ENCODE results near the gene C16orf78. TPM values are rescaled to one million over a fixed set of nuclear protein-coding genes. Genes with fewer than 3 reads are reported as not detected.

The C16orf78 gene
- total RNA-seq, 1 donor from 2014 or later, result not detected

- no peak for TF ChIP-seq CTCF (IDR thresholded peaks at IDR 0.05)
- H3K27me3 Mint-ChIP-seq (ENCODE audit: low read depth), result peaks cover 2% of the 10 kb centered on the region
- no peaks in the 10 kb centered on the region for H3K4me1 Mint-ChIP-seq (ENCODE audit: low read depth)
- no peak overlapping the region for H3K4me3 Mint-ChIP-seq (ENCODE audit: unreplicated experiment)
- no peaks in the 10 kb centered on the region for H3K9me3 Mint-ChIP-seq (ENCODE audit: low read depth)
- no peaks in the 10 kb centered on the region for H3K36me3 Mint-ChIP-seq (ENCODE audit: low read depth)
- no peak overlapping the region for H3K27ac Mint-ChIP-seq (ENCODE audit: unreplicated experiment)
- DNase-seq (ENCODE audit: low spot score), result no peak
These were observed 3.7 kb downstream of the C16orf78 start for GRCh38 chr16:49377196-49377755.

- no peak for TF ChIP-seq CTCF (IDR thresholded peaks at IDR 0.05)
- H3K4me3 Mint-ChIP-seq (ENCODE audit: unreplicated experiment), result no peak overlapping the region
- no peak for DNase-seq (ENCODE audit: low spot score)
- H3K4me1 Mint-ChIP-seq (ENCODE audit: low read depth), result no peaks in the 10 kb centered on the region
- H3K27me3 Mint-ChIP-seq (ENCODE audit: low read depth), result peaks cover 2% of the 10 kb centered on the region
- no peaks in the 10 kb centered on the region for H3K36me3 Mint-ChIP-seq (ENCODE audit: low read depth)
- no peak overlapping the region for H3K27ac Mint-ChIP-seq (ENCODE audit: unreplicated experiment)
- peaks cover 3% of the 10 kb centered on the region for H3K9me3 Mint-ChIP-seq (ENCODE audit: low read depth)
These were observed 4.6 kb downstream of the C16orf78 start for GRCh38 chr16:49378238-49378637.

- no peak for TF ChIP-seq CTCF (IDR thresholded peaks at IDR 0.05)
- no peak for DNase-seq (ENCODE audit: low spot score)
- Mint-ChIP-seq H3K27ac (ENCODE audit: unreplicated experiment) (no peak overlapping the region), H3K4me1 (ENCODE audit: low read depth) (no peaks in the 10 kb centered on the region), H3K36me3 (ENCODE audit: low read depth) (no peaks in the 10 kb centered on the region), H3K27me3 (ENCODE audit: low read depth) (peaks cover 2% of the 10 kb centered on the region), H3K4me3 (ENCODE audit: unreplicated experiment) (no peak overlapping the region), H3K9me3 (ENCODE audit: low read depth) (peaks cover 3% of the 10 kb centered on the region)
These were observed 5.2 kb downstream of the C16orf78 start for GRCh38 chr16:49378816-49379215.

GRCh38 chr16:49382916-49383315 is 9.3 kb downstream of the C16orf78 start:
- no peak overlapping the region for H3K27ac Mint-ChIP-seq (ENCODE audit: unreplicated experiment)
- H3K4me1 Mint-ChIP-seq (ENCODE audit: low read depth), result no peaks in the 10 kb centered on the region
- H3K36me3 Mint-ChIP-seq (ENCODE audit: low read depth), result no peaks in the 10 kb centered on the region
- TF ChIP-seq CTCF (IDR thresholded peaks at IDR 0.05), result no peak
- H3K4me3 Mint-ChIP-seq (ENCODE audit: unreplicated experiment), result no peak overlapping the region
- DNase-seq (ENCODE audit: low spot score), result no peak
- peaks cover 18% of the 10 kb centered on the region for H3K9me3 Mint-ChIP-seq (ENCODE audit: low read depth)
- H3K27me3 Mint-ChIP-seq (ENCODE audit: low read depth), result peaks cover 9% of the 10 kb centered on the region

GRCh38 chr16:49395021-49395420 is 21.4 kb downstream of the C16orf78 start:
- H3K4me1 Mint-ChIP-seq (ENCODE audit: low read depth), result no peaks in the 10 kb centered on the region
- DNase-seq (ENCODE audit: low spot score), result no peak
- H3K4me3 Mint-ChIP-seq (ENCODE audit: unreplicated experiment), result no peak overlapping the region
- TF ChIP-seq CTCF (IDR thresholded peaks at IDR 0.05), result no peak
- H3K36me3 Mint-ChIP-seq (ENCODE audit: low read depth), result no peaks in the 10 kb centered on the region
- H3K9me3 Mint-ChIP-seq (ENCODE audit: low read depth), result no peaks in the 10 kb centered on the region
- H3K27ac Mint-ChIP-seq (ENCODE audit: unreplicated experiment), result no peak overlapping the region
- peaks cover 56% of the 10 kb centered on the region for H3K27me3 Mint-ChIP-seq (ENCODE audit: low read depth)

Measured in chondrocyte (in vitro differentiated cells).